HepG2 (cell line): ENCODE results near the gene PTPRE.

Source experiments
- BHLHE40 ChIP-seq: IDR thresholded peaks from 2 replicates; pipeline ENCODE4 v1.6.1; 2011; ENCODE audit warnings: low read length, improper control_type of control experiment
- MEIS1 ChIP-seq: sonication (generic); formaldehyde crosslinking; IDR thresholded peaks from 2 replicates; pipeline ENCODE4 v1.9.0; 2021; ENCODE audit warnings: mild to moderate bottlenecking, missing genetic modification reagents, moderate library complexity, borderline replicate concordance
- MLLT10 ChIP-seq: sonication (generic); formaldehyde crosslinking; IDR thresholded peaks from 2 replicates; pipeline ENCODE4 v1.4.0; 2020; ENCODE audit warnings: missing genetic modification reagents
- MXI1 ChIP-seq: IDR thresholded peaks from 3 replicates; pipeline ENCODE4 v1.6.1; 2012; ENCODE audit warnings: low read depth, low read length, inconsistent platforms, borderline replicate concordance
- RAD21 ChIP-seq: fragments of 450-650 bp; formaldehyde crosslinking; IDR thresholded peaks from 2 replicates; pipeline ENCODE4 v1.5.0; 2020; ENCODE audit warnings: mild to moderate bottlenecking
- TF ChIP-seq, protein P1 (sequence below): sonication (generic); formaldehyde crosslinking; IDR thresholded peaks from 2 replicates; pipeline ENCODE4 v1.4.0; 2020; ENCODE audit warnings: missing genetic modification reagents

DNA sequence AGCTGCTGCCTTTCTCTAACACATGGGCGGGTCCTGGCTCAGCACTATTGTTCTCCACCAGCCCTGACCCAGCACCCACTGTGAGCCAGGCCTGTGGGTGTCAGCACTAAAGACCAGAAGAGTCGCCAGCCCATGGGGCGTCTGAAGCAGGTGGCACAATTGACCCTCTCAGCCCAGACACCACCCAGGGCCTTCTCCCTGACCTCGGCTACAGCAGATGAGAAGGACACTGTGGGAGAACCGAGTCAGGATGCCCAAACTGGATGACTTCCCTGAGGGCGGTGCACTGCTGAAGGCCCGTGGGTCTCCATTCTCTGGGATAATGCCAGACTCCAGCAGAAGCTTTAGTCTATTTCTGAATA, 122.4 kb downstream of the PTPRE start:
- TF ChIP-seq BHLHE40 (no peak), RAD21 (CRISPR knock-in tag) (no peak), MLLT10 (CRISPR knock-in tag) (no peak), MXI1 (no peak), MEIS1 (CRISPR knock-in tag) (no peak)
- TF ChIP-seq, protein P1, sequence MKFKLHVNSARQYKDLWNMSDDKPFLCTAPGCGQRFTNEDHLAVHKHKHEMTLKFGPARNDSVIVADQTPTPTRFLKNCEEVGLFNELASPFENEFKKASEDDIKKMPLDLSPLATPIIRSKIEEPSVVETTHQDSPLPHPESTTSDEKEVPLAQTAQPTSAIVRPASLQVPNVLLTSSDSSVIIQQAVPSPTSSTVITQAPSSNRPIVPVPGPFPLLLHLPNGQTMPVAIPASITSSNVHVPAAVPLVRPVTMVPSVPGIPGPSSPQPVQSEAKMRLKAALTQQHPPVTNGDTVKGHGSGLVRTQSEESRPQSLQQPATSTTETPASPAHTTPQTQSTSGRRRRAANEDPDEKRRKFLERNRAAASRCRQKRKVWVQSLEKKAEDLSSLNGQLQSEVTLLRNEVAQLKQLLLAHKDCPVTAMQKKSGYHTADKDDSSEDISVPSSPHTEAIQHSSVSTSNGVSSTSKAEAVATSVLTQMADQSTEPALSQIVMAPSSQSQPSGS, result no peak
